GM21737 (cell line): ENCODE results near the gene TCIRG1.

Source experiments
- ATAC-seq: cut with Tn5 transposase; IDR thresholded peaks from one replicate; pipeline ENCODE4 v1.9.1; 2021; ENCODE audit warnings: mild to moderate bottlenecking, moderate library complexity; ENCODE audit not compliant: unreplicated experiment

Gene TCIRG1

DNA sequence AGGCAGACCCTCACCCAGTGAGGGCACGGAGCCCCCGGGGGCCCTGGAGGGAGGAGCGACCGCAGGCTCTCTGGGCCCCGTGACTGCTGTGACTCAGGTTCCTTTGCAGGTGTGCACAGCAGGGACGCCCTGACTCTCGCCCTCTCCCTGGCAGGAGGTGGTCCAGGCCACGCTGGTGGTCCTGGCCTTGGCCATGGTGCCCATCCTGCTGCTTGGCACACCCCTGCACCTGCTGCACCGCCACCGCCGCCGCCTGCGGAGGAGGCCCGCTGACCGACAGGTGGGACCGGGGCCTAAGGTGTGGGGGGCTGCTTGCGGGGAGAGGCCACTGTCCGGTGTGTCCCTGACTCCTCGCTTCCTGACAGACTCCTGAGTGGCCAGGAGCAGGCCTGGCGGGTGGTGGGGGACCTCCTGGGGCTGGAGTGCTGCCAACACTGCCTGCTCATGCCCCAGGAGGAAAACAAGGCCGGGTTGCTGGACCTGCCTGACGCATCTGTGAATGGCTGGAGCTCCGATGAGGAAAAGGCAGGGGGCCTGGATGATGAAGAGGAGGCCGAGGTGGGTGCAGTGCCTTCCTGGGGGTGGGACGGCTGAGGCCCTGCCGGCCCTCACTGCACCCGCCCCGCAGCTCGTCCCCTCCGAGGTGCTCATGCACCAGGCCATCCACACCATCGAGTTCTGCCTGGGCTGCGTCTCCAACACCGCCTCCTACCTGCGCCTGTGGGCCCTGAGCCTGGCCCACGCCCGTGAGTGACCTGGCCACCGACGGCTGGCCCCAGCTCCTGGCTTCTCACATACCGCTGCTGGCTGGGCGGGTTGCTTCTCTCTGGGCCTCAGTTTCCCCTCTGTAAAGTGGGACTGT is 10.9 kb downstream of the TCIRG1 start:
- ATAC-seq = no peak

DNA sequence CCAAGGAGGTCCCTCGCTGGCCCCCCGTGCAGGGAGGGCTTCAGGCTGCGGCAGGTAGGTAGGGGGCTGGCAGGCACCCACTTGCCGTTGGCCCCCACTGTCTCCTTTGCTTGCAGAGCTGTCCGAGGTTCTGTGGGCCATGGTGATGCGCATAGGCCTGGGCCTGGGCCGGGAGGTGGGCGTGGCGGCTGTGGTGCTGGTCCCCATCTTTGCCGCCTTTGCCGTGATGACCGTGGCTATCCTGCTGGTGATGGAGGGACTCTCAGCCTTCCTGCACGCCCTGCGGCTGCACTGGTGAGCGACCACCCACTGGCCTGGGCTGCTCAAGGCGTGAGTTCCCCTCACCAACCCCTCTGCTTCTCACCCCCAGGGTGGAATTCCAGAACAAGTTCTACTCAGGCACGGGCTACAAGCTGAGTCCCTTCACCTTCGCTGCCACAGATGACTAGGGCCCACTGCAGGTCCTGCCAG is 11.6 kb downstream of the TCIRG1 start:
- ATAC-seq = no peak

DNA sequence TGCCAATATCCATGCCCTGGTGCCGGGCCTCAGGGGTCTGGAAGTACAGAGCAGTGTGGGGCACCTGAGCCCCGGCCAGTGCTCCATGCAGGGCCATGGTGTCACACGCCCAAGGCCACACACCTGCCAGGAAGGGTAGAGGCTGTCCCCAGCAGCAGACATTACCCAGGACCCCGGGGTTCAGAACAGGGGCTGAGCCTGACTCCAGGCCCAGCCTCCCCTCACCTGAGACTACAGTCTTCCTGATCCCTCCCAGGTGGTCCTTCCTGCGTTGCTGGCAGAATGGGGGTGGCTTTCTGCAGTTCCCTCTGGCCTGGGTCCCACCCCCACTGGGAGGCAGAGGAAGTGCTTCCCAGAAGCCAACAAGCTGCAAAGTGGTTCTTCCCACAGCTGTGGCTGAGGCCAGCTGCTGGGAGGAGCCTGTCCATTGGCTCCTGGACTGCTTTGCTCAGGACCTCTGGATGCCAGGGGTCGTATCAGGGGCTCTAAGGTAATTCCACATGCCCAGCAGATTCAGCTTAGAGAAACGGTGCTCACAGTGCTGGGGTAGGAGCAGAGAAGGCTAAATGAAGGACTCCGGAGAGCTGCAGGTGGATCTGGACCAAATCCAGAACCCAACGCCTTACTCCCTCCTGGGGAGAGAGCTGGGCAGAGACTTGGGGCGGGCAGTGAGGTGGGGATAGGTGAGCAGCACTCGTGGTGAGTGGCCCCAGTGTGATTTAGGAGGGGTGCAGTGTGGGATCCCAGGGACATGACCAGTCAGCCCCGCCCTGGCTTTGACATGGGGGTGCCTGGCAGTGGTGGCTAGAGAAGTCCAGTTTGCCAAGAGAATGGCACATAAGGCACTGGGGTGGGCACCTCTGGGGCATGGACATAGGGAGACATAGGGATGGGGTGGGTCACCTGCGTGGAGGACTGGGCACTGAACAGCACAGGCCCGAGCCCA is 12.6 kb downstream of the TCIRG1 start:
- no peak for ATAC-seq

DNA sequence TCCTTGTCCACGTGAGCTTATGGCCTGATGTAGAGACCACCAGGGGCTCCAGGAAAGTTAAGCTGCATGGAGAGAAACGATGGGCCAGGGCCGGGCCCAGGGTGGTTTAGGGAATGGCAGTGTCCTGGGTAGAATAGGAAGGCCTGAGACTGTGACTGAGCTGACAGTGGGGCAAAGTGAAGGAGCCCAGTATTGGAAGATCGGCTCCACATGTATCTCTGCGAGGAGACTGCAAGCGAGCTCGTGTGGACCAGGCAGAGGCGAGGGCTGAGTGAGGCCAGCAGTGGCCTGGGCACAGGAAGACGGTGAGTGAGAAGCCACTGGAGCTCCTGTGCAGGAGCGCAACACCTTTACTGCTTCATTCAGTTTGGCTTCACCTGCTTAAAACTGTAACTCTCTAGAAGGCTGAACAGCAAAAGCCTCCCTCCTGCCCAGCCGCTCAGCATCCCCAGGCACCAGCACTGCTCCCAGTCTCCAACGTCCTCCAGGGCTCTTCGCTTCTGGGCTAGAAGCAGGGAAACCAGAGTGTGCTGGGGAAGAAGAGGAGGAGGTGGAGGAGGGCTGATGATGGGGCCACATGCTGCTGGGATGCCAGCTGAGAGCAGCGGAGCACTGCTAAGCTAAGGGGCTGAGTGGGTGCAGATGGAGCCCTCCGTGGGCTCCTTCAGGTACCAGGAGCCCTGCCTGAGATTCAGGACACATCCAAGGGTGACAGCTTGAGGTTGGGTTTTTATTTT is 13.5 kb downstream of the TCIRG1 start:
- no peak for ATAC-seq

DNA sequence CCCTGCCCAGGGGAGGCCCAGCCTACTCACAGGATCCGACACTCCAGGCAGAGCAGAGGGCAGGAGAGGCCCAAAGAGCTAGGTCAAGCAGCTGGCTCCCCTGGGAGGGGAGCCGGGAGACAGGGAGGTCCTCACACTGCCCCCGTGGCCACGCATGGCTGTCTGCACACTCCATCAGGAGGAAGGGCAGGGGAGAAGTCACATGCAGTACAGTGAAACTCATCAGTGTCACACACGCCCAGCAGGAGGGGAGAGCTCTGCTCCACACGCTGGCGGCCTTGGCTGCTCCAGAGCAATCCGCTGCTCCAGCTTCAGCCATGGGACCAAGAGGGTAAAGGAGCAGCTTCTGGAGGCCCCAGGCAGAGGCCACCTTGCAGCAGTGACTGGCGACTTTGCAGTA is 14.3 kb downstream of the TCIRG1 start:
- ATAC-seq = no peak

DNA sequence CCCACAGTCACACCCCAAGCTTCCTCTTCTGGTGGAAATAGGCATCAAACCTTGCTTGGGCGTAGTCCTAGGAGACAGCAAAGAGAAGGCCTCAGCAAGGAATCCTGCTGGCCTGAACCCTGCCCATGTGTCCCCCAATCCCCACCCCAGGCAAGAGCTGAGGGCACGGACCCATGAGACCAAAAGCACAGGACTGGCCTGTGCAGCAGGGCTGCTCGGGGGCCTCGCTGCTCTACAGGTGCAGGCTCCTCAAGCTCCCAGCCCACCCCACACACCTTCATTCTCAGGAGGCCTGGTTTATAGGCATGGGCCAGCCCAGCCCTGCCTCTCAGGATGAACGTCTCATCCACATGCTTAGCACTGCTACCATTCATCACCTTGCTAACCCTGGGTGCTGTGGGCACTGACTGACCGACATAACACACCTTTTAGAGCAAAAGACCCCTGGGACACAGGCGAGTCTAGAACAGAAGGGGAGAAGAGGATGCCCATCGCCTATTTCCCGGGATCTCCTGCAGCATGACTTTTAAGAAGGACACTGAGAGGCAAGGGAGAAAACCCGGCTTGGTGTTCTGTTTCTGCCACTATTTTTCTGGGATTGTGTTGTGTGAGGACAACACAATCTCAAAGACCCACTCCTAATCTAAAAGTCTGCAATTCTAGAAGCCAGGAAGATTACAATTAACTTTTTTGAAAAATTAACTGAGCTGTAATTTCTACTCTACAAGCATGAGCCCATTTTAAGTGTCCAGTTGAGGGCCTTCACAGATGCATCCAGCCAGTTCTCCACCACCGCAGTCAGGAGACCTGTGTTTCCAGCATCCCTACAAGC is 15.4 kb downstream of the TCIRG1 start:
- ATAC-seq = no peak

DNA sequence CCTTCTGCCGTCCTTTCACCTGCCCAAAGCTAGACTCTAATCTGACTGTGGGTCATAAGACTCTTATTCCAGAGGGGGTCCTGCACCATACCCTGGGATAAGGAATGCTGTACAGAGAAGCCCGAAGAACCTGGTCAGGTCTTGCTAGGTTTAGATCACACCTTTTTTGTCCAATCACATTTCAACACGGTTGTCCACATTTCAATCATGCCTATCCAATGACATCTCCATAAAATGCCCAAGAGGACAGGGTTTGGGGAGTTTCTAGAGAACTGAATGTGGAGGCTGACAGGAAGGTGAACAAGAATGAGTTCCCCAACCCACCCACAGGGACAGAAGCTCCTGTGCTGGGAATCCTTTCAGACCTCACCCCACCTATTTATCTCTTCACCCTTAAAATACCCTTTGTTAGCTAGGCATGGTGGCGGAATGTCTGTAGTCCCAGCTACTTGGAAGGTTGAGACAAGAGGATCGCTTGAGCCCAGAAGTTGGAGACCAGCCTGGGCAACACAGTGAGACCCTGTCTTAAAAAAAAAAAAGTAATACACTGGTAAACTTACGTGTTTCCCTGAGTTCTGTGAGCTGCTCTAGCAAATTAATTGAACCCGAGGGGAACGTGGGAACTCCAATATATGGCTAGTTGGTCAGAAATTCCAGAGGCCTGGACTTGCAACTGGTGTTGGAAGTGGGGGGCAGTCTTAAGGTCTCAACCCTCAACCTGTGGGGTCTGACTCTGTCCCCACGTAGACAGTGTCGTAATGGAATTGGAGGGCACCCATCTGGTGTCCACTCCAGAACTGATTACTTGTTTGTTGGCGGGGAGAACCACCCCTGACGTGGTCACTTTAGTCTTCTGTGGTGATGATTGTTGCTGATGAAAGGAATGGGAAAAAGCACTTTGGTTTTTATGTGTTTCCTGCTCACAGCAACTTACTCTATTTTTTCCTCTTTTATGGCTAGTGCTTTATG is 17.8 kb downstream of the TCIRG1 start:
- ATAC-seq = no peak

DNA sequence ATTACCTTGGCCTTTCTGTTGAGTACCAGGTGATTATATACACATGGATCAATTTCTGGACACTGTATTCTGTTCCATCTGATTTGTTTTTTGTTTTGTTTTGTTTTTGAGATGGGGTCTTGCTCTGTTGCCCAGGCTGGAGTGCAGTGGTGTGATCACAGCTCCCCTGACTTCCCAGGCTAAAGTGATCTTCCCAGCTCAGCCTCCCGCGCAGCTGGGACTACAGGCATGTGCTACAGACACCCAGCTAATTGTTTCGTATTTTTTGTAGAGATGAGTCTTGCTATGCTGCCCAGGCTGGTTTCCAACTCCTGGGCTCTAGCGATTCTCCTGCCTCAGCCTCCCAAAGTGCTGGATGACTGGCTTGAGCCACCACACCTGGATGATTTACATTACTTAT is 19.0 kb downstream of the TCIRG1 start:
- ATAC-seq = no peak

DNA sequence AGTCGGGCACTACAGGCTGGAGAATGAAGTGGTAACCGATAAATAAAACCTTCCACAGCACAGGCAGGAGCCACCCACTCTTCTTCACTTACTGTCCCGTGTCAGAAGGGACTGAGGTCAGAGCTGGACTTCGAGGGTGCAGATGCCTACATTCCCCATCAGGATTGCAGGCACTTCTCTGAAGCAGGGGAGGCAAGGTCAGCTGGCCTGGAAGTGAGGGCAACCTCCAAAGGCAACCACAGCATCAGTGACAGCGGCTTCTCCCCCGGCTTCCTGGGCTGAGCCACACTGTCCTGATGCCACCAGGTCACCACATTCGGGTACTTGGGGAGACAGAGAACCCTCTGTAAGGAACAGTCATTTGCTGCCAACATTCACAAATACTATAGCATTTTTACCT is 22.7 kb downstream of the TCIRG1 start:
- ATAC-seq = no peak

DNA sequence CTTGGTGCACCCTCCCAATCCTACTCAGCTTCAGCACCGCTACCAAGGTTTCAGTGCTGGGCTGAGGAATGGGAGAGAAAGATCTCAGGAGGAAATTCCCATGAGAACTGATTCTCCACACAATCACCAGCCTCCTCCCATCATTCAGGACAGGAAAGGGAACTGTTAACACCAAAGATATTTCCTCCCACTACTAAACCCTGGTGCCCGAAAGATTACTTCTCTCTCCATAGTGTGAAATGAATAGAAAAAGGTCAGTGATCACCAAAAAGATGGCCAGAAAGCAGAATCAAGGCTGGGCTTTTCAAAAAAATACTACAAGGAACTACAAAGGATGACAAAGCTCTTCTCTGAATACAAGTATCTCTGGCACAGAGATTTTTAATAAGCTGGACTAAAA is 26.1 kb downstream of the TCIRG1 start:
- ATAC-seq = no peak

DNA sequence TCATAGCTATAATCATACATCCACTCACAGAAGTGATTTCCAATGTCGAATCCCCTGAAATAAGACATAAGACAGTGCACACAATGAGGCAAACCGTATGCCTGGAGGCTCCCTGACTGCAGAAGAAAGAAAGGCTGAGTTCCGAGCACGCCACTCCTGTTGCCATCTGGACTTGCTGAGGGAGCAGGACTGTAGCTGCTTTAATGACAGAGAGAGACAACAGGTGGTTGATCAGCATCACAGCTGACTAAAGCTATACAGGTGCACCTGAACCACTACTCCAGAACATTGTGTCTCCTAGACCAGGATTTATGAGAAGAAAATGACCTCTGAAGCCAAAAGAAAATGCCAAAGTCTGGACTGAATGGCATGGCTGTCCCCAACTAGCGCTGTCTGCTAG is 27.0 kb downstream of the TCIRG1 start:
- no peak for ATAC-seq

DNA sequence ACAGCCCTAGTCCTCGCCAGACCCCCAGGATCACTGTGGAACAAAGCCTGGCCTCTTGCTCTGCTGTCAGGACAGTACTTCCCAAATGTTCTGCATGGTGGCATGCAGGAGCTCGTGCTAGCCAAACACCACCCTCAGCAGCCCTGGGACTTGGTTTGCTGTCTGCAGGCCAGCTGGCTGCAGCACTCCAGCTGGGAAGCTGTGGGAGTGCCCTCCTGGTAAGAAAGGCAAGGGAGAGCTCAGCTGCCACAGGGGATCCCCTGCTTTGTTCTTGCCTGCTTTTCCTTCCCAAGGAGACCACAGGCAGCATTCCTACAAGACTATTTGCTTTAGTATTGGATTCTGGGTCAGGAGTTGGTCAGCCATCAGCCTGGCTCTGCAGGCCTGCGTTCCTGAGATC is 27.9 kb downstream of the TCIRG1 start:
- ATAC-seq = no peak

DNA sequence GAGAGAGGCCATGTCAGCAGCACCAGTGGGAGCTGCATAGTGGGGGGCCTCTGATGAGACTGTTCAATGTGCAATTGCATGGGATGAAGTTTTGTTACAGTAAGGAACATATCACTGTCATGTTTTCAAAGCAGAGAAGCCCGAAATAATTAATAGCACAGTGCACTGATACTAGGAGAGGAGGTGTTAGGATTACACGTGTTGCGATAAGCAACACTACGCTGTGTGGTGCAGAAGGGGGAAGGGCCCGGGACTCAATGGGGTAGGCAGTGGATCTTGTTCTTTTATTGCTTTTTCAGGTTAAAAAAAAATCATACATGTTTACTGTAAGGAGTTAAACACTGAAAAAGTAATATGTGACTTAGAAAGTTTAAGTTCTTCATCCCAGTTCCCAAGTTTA is 29.2 kb downstream of the TCIRG1 start:
- no peak for ATAC-seq

DNA sequence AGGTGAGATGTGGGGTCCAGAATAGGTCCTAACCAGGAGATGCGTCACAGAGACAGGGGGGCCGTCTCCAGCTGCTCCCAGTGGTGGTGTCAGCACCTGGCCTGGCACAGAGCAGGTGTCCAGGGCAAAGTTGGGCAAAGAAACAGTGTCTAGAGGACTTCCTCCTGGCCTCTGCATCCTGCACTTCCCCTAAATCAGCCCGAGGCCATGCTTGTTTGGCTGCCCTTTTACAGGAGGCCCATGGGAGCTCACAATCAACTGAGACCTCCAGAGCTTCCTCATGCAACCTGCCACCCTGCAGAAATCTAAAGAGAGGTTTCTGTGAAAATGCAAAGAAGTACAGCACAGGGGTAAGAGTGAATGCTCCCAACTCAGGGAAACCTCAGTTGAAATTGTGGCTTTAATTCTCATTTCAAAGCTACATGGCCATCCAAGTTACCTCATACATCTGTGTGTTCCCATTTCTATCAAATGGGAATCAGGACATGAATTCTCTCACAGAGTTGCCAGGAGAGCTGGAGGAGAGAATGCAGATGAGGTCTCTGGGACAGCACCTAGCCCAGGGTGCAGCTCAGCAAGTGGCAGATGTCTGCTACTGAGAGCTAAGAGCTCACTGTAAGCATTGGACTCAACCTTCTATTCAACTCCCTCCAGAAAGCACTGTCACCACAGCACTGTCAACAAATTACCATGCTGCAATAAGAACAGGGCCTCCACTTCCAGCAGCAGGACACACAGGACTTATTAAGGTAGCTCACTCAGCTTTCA is 32.6 kb downstream of the TCIRG1 start:
- ATAC-seq = no peak

DNA sequence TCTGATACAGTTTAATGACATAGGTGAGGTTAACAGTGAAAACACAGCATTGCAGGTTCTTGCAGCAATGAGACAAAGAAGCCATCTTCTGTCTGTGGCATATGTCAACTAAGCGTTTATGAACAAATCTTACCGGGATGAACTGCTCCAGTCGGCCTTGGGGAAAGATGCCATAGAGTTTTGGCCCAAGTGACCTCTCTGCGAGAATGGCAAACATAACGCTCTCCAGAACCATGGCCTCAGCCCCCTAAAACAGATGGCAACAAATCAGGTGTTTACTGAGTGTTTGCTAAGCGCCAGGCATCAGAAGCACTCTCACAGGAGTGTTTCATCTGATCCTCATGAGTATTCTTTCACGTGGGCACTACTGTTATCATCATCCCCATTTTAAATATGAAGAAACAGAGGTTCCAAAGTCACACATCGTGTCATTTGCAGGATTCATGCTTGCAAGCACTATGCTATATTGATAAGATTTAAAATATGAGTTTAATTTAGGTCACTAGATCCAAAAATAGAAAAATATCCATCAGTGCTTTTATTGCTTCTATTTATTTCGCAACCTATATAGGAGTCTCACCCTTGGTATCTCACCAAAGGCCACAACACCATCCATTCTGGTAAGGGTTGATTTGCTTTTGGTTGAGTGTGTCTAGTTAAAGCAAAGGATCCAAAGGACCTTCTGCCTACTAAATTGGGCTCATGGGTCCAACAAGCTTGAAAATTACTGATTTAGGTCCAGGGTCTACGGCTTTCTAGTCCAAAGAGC is 35.9 kb downstream of the TCIRG1 start:
- no peak for ATAC-seq

DNA sequence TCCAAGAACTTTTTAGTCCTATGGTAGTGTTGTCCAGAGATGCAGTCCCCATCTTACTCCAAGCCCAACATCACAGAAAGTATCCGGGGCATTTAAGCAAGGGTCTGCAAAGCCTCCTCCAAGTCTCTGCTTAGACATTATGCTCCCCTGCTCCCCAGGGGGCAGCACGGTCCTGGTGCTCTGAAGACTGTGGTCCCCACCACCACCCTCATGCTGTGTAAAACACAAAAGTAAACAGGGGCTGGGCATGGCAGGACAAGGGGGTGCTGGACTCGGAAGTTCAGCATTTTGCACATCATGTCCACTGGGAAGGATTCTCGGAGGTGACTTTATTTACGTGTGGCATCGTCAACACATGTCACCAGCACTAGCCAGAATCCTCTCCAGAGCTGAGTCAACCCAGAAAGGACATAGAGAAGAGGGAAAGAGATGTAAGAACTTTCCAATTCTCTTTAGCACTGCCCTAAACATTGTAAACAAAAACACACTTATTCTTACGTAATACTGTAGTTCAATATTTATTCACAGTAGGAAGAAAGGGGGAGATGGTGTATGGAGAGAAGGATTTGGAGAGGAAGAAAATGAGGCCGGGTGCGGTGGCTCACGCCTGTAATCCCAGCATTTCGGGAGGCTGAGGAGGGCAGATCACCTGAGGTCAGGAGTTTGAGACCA is 37.7 kb downstream of the TCIRG1 start:
- ATAC-seq = no peak
